Measurements from ENCODE around the gene SNED1.

DNA sequence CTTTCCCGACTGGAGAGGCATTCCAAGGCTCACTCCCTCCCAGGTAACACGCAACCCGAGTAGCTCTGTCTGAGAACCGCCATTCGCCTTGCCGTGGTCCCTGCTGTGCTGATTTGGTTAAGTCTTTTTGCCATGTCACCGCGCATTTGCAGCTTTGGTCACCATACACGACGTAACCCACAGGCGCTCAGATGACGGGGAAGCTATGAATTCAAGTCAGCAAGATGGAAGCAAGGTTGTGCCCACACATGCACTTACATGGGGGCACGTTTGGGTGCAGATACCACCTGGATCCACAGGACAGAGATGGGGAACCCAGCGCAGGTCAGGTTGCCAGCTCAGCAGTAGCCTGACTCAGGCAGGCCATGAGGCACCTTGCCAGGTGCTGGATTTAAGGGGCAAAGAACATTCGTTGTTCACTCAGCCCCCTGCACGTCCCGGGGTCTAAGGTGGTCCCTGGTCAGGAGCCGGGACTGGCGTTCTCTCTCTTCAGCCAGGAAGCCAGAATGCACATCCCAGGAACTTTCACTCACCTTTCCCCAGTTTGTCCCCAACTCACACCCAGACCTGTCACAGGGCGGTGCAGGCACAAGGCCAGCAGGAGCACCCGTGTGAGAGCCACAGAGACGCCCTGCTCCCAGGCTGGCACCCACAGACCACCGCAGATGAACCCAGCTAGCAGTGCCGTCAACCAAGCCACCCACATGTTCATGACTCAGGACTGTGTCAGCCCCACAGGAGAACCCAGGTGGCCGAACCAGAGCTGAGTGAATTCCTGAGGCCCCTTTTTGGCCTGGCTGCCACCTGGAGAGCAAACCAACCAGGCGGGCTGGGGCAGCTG is 19.9 kb downstream of the SNED1 start:
- TF ChIP-seq CTCF (IDR thresholded peaks at IDR 0.05; ENCODE audit: low read depth, low read length, poor library complexity, severe bottlenecking) (no peak), EZH2phosphoT487 (IDR thresholded peaks at IDR 0.05; ENCODE audit: borderline replicate concordance, low read length) (no peak)

All from DOHH2 (cell line).